Measurements from ENCODE around the gene LHX3. TPM values are rescaled to one million over a fixed set of nuclear protein-coding genes. Genes with fewer than 3 reads are reported as not detected.

LHX3 gene
- total and polyA plus RNA-seq, 12 donors, result not detected

GRCh38 chr9:136209232-136209631 is 4.3 kb upstream of the LHX3 start:
- no peaks in the 10 kb centered on the region for H3K4me1 ChIP-seq (replicated peaks in 1 of 2)
- intact Hi-C loops (cut with DNase I), result no loop called here
- no peaks in the 10 kb centered on the region for H3K36me3 ChIP-seq (replicated peaks in 1 of 2)
- TF ChIP-seq POLR2A (IDR thresholded peaks at IDR 0.05) (no peak), CTCF (IDR thresholded peaks at IDR 0.05) (no peak)
- no peak for DNase-seq
- no peak overlapping the region for H3K4me3 ChIP-seq
- H3K27me3 ChIP-seq, result peaks cover 10% of the 10 kb centered on the region
- peaks cover 0 to 6% (median 0%) of the 10 kb centered on the region in 3 donors for H3K9me3 ChIP-seq (replicated peaks in 1 of 3)
- WGBS, 4 donors, result 93 to 98% (median 95%) methylated on average over 12 to 17 of the region's 17 CpGs
- H3K27ac ChIP-seq, result no peak overlapping the region

- no peak for TF ChIP-seq CTCF (IDR thresholded peaks at IDR 0.05)
- no peak for TF ChIP-seq POLR2A (IDR thresholded peaks at IDR 0.05)
- H3K36me3 ChIP-seq (replicated peaks in 1 of 2), result no peaks in the 10 kb centered on the region
- H3K27ac ChIP-seq, result no peak overlapping the region
- H3K4me1 ChIP-seq (replicated peaks in 1 of 2), result no peaks in the 10 kb centered on the region
- no peak overlapping the region for H3K4me3 ChIP-seq
- intact Hi-C loops (cut with DNase I), result no loop called here
- WGBS, 4 donors, result 88 to 93% (median 93%) methylated on average over 12 to 17 of the region's 17 CpGs
- DNase-seq, result no peak
- peaks cover 0 to 2% (median 0%) of the 10 kb centered on the region in 3 donors for H3K9me3 ChIP-seq (replicated peaks in 1 of 3)
- H3K27me3 ChIP-seq, result peaks cover 16% of the 10 kb centered on the region
These were observed 3.7 kb upstream of the LHX3 start for GRCh38 chr9:136208675-136209074.

DNA sequence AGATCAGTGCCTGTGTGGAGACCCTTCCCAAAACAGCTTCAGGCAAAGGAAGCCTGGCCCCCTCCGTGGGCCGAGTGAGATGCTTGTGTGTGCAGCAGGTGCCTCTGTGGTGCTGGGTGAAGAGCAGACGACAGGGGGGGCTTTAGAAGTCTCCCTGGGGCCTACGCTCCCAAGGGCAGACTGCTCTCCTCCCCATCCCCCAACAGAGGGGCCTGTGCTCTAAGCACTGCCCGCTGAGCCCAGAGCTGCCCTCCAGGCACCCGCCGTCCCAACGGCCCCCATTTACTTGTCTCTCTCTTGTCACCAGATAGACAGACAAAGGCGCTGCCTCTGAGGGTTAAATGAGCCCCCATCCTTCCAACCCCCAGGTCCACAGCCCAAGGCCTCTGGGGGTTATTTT is 2.7 kb upstream of the LHX3 start:
- TF ChIP-seq CTCF (IDR thresholded peaks at IDR 0.05) (no peak), POLR2A (IDR thresholded peaks at IDR 0.05) (no peak)
- 89 to 94% (median 92%) methylated on average over 7 to 9 of the region's 9 CpGs for WGBS, 4 donors
- DNase-seq, result no peak
- peaks cover 27% of the 10 kb centered on the region for H3K27me3 ChIP-seq
- H3K4me1 ChIP-seq (replicated peaks in 1 of 2), result no peaks in the 10 kb centered on the region
- H3K4me3 ChIP-seq, result no peak overlapping the region
- no peaks in the 10 kb centered on the region for H3K36me3 ChIP-seq (replicated peaks in 1 of 2)
- H3K27ac ChIP-seq, result no peak overlapping the region
- intact Hi-C loops (cut with DNase I), result no loop called here
- H3K9me3 ChIP-seq (replicated peaks in 1 of 3), result no peaks in the 10 kb centered on the region

DNA sequence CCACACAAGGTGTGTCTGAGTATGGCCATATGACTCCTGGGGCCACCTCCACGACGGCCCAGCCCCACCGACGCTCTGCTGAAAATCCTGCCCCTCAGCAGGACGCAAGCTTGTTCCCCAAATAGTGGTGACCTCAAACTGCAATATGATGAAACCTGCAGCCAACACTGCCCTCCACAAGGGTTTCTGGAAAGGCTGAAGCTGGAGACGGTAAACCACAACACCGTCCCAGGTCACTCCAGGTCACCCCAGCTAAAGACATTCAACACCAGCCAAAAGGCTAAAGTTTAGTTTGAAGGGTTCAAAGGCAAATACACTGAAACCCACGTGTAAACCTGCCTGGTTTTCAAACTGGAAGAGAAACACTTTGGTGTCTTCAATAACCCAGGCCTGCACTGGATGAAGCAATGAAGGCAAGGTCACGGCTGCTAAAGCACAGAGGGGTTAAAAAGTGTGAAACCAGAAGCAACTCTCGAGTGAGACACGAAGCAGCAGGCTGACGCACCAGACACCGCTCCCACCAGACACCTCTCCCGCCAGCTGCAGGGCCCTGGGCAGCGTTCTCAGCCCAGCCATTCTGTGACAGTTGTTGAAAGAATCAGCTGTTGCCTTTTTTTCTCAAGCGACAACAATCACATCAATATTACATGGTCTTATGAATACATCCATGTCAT is 1.8 kb upstream of the LHX3 start:
- TF ChIP-seq CTCF (IDR thresholded peaks at IDR 0.05) (no peak), POLR2A (IDR thresholded peaks at IDR 0.05) (no peak)
- no peak overlapping the region for H3K27ac ChIP-seq
- no peaks in the 10 kb centered on the region for H3K36me3 ChIP-seq (replicated peaks in 1 of 2)
- H3K27me3 ChIP-seq, result peaks cover 35% of the 10 kb centered on the region
- H3K9me3 ChIP-seq (replicated peaks in 1 of 3), result no peaks in the 10 kb centered on the region
- 79 to 83% (median 80%) methylated on average over 16 of the region's 16 CpGs for WGBS, 4 donors
- H3K4me3 ChIP-seq, result no peak overlapping the region
- DNase-seq, result no peak
- H3K4me1 ChIP-seq (replicated peaks in 1 of 2), result no peaks in the 10 kb centered on the region
- intact Hi-C loops (cut with DNase I), result no loop called here
